Measurements from ENCODE around the gene NRCAM.

The NRCAM gene

DNA sequence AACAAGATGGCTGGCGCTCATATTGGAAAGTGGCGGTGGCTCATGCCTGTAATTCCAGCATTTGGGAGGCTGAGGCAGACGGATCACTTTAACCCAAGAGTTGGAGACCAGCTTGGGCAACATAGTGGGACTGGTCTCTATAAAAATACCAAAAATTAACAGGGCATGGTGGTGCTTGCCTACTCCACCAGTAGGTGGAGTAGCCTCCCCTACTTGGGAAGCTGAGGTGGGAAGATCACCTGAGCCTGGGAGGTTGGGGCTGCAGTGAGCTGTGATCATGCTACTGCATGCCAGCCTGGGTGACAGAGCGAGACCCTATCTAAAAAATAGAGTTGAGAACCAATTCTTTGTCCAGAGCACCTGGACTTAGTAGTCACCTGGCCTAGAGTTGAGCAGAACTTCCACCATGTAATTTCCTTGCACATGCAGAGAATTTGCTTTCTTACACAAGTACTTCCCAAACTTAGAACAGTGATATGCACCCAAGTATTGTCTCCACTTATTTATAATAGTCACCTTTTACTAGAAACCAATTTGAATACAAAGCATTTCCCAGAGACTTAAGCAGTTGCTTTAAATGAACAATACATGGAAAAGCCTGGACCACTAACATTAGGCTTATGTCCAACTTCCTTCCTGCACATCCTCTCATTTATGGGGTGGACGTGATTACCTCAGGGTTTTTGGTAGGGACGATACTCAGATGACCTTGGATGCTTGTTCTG is 342.0 kb downstream of the NRCAM start:
- no peak for DNase-seq

DNA sequence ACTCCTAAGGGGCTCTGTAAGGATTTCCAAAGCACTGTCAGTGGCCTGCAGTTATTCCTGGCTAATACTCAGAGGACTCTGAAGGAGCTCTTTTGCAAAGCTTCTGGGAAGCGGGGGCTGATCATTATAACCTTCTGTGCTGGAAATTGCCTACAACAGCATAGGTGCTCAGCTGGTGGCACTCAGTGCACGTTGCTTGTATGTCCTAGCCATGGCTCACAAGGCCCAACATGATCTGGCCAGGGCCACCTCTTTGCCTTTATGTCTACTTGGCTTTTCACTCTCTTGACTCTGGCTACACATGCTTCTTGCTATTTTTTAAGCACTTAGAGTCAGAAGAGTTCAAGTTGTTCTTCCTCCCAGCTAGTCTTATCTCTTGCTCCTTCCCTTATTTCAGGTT is 343.6 kb downstream of the NRCAM start:
- no peak for DNase-seq

DNA sequence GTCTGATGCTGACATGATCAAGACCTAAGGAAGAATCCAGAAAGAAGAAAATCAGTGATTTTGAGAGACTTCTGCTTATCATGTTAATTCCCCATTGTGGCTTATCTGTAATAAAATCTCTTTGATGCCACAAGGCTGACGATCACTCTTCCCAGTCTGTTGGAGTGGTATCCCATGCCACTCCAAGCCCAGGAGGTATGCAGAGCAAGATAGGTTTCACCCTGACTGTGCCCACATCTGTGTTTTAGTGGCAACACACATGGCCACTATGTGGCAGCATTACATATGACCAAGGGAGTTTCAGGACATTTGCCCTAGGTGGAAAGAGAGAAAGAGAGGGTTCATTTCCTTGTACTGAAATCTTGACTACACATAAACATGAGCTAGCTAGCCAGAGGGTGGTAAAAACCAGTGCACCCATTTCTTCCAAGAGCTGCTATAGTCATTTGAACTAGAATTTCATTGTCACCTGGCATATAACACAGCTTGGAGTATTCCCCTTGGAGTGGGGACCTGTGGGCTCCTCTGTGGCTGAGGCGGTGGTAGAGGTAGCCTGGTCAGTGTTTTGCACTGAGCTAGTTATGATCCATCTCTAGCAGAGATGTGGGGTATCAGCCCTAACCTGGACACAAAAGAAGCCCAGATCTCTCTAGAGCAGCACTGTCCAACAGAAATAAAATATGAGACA is 346.9 kb downstream of the NRCAM start:
- no peak for DNase-seq

DNA sequence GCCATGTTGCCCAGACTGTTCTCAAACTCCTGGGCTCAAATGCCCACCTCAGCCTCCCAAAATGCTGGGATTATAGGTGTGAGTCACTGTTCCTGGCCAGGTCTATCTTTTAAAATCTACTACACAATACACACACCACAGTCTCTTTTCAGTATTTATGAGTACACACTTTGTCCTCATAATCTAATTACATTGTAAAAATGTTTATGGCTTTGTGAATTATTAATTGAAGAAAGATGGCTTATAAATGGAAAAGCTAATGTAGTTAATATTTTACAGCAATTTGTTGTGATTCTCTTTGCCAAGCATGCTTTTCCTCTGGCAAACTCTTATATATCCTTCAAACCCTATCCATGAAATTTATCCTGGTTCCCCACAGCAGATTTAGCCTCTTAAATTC is 348.1 kb downstream of the NRCAM start:
- no peak for DNase-seq

DNA sequence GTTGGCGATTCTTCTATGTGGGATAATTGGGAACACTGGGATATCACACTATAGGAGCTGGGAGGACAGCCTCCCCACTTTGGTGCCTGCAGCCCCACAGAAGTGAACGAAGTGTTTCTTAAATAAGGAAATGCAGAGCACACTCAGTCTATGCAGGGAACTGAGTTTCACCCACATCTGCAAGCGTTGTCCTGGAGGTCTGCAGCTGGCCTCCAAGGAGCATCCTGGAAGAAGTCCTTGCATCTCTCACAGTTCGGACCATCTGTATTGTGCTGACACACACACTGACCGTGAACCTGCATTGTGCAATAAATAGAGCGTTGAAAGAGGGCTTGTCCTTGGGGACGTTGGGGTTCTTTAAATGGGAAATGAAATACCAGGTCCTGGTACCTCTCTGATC is 351.9 kb downstream of the NRCAM start:
- DNase-seq = no peak

DNA sequence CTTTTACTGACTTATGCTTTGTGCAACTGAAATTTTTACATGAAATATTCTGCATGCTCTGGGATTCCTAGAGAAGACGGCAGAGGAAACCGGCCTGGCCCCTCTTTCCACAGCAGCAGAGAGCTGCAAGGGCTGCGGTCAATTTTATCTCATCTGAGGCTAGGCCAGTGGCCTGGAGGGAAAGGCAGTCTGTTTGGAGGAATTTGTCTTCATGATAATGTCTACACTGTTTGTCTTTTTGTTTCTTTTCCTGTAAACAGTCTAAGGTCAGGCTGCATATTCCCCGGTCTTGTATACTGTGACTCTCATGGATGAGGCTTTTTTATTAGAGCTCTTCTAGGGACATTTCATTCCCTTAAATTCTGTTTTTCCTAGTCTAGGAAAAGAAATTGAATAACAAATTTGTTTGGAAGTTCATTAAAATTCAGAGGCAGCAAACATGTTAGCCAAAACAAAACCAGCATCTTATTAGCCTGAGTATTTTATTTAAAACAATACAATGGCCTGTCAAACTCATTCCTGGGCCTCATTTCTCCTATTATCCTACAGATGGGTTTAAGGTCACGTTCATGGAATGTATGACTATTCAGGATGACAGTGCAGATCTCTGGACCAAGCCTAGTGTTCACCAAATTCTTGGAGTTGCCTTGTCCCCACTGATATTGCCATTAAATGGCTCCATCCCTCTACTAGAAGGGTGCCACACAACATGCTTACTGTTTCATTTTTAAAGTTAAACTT is 352.5 kb downstream of the NRCAM start:
- no peak for DNase-seq

DNA sequence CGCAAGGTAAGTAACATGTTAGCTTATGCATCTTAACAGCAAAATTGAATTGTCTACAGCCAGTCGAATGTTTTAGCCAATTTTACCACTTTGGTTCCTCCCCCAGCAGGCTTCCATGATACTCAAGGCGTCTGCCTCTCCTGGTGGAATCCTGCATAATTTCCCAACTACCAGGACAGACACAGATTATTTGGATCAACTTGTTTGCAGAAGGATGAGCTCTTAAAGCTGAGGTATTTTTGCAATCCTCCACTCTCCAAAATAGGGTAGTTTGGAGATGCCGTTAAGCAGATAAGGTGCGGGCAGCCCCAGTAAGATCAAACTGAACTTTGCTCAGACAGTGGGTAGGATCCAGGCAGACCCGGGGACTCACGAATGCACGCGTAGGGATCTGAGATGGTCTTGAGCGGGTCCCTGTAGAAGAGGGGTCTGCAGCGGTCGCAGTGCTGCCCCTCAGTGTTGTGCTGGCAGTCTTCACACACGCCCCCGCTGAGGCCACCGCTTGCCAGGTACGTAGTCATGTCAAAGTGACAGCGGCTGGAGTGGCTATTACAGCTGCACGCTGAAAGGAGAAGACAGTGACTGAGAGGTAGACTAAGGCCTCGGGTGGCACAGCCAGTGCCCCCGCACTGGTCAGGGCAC is 353.4 kb downstream of the NRCAM start:
- DNase-seq = no peak

DNA sequence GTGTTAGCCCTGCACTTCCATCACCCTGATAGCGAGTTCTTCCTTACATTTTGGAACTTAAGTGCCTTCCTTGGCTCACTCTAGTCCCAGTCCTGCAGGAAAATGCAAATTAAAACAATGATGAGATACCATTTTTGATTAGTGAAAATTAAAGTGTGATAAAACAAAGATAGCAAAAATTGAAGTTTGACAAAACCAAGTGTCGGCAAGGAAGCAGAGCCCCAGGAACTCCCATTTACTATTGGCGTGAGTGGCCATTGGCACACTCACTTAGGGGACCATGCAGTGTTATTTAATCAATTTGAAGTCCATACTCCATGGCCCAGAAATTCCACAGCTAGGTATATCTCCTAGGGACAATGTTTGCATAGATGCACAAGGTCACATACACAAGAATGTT is 354.5 kb downstream of the NRCAM start:
- DNase-seq = no peak

DNA sequence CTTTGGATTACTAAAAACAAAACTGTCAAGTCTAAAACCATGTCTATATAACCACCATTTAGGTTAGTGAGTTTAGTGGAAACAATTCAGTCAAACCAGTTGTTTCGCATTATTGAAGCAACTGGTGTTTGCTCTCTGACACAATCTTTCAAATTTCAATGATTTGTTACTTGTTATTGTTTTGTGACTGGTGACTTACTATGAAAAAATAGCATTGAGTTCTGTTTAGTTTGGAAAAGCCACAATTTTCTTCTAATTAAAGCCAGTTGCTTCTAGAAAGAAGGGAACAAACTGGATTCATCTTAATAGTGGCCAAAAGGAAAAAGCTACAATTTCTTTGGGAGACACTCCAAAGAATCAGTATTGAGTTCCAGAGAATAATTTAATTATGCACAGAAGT is 356.5 kb downstream of the NRCAM start:
- no peak for DNase-seq

DNA sequence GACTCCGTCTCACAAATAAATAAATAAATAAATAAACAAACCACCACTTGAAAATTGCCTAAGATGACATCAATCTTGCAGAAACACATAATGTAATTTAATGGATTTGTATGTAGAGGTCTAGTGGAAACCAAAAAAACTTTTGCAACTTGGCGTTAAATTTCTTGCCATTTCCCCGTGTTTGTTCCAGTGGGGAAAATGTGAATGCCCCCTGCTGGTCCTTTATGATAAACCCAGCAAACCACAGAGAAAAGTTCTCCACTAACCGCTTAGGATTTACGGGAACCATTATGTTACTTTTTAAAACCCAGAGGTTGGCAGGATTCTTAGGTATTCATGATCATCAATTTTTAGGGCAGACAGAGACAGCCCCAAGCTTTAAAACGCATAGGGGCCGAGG is 358.5 kb downstream of the NRCAM start:
- DNase-seq = no peak

All from CD4-positive, alpha-beta T cell treated with Interleukin-6 for 4 hours (primary cell).